NCI-H748 (cell line): ENCODE results near the gene CLBA1.
"Not testable (repeated sequence)": the region's sequence is repeated elsewhere in the genome, so short reads cannot be mapped to it uniquely, and the experiment has no call there.

Experiments
- DNase-seq: peaks from one replicate; lab custom pipeline; 2025; ENCODE audit not compliant: unreplicated experiment; lab: John Stamatoyannopoulos, UW

The CLBA1 gene

GRCh38 chr14:104947881-104948735 is 37.5 kb upstream of the CLBA1 start:
- not testable (repeated sequence) for DNase-seq

GRCh38 chr14:104948736-104949031 is 36.9 kb upstream of the CLBA1 start:
- no peak for DNase-seq

DNA sequence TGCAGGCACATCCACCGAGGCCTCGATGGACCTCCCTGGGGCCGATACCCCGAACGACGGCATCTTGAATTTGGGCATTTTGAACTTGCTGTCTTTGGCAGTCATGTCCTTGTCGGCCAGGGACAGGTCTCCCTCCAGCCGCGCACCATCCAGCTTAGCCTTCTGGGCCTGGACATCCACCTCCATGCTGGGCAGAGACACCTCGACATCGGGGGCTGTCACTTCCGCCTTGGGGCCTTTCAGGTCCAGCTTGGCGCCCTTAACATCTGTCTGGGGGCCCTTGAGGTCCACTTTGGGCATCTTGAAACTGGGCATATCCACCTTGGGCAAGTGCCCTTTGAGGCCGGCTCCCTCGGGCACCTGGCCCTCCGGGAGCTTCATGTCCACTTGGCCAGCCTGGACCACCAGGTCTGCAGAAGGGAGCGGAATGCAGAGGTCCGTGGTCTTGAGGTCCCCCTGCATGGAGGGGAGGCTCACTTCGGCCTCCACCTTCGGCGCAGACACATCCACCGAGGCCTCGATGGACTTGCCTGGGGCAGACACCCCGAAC is 36.1 kb upstream of the CLBA1 start:
- DNase-seq, result not testable (repeated sequence)

- no peak for DNase-seq
These were observed 35.6 kb upstream of the CLBA1 start for GRCh38 chr14:104950021-104950420.

- not testable (repeated sequence) for DNase-seq
These were observed 34.9 kb upstream of the CLBA1 start for GRCh38 chr14:104950701-104951100.

DNA sequence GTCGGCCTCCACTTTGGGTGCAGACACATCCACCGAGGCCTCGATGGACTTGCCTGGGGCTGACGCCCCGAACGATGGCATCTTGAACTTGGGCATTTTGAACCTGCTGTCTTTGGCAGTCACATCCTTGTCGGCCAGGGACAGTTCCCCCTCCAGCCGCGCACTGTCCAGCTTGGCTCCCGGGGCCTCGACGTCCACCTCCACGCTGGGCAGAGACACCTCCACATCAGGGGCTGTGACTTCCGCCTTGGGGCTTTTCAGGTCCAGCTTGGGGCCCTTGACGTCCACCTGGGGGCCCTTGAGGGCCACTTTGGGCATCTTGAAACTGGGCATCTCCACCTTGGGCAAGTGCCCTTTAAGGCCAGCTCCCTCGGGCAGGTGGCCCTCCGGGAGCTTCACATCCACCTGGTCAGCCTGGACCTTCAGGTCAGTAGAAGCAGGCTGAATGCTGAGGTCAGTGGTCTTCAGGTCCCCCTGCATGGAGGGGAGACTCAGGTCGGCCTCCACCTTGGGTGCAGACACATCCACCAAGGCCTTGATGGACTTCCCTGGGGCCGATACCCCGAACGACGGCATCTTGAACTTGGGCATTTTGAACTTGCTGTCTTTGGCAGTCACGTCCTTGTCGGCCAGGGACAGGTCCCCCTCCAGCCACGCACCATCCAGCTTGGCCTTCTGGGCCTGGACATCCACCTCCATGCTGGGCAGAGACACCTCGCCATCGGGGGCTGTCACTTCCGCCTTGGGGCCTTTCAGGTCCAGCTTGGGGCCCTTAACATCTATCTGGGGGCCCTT is 33.5 kb upstream of the CLBA1 start:
- not testable (repeated sequence) for DNase-seq

DNA sequence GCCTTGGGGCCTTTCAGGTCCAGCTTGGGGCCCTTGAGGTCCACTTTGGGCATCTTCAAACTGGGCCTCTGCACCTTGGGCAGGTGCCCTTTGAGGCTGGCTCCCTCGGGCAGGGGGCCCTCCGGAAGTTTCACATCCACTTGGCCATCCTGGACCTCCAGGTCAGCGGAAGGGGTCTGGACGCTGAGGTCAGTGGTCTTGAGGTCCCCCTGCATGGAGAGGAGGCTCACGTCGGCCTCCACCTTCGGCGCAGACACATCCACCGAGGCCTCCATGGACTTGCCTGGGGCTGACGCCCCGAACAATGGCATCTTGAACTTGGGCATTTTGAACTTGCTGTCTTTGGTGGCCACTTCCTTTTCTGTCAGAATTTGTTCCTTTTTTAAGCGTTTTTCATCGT is 32.5 kb upstream of the CLBA1 start:
- DNase-seq, result no peak

DNA sequence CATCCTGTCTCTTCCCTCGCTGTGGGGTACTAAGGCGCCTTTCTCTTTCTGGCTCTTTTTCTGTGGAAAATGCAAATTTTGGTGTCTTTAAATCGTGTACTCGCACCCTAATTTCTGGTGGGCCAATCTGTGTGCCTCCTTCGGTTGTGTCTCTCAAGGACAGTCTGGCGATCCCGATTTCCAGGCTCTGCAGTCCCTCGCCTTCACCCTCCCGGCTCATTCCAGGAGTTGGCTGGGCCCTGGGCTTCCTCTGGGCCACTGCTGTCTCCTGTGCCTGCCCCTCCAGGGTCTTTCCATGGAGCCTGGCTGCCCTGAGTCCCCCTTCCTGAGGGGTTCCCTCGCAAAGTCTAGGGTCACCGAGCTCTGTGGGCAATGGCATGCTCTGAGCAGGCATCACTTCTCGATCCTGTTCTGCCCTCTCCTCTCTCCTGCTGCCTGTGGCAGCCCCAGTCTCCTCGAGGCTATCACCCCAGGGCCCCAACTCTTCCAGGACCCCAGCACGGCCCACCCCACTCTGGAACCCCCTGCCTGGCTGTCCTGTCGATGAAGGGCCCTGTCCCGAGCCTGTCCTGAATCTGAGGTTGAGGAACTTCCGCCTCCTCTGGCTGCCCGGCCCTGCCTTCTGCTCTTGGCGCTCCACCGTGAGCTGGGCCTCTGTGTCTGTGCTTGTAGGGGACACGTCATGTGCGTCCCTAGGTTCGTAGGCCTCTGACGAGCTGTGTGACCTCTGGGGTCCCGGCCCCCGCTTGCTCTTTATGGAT is 31.5 kb upstream of the CLBA1 start:
- no peak for DNase-seq

GRCh38 chr14:104954746-104955395 is 30.7 kb upstream of the CLBA1 start:
- DNase-seq, result no peak

DNA sequence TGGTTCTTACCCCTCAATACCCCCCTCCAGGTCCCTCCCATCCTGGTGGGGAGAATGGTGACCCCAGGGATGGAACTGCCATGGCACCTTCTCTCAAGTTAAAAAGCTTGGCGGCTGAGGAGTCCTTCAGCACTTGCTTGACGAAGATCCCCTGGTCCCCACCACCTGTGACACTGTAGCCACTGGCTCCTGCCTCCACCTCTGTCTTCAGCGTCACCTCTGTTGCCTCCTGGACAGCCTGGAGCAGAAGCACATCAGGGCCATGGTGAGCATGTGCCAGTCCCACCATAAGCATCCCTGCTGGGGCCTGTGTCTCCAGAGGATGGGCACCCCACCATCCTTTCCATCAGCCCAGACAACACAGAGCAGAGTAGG is 30.2 kb upstream of the CLBA1 start:
- no peak for DNase-seq

DNA sequence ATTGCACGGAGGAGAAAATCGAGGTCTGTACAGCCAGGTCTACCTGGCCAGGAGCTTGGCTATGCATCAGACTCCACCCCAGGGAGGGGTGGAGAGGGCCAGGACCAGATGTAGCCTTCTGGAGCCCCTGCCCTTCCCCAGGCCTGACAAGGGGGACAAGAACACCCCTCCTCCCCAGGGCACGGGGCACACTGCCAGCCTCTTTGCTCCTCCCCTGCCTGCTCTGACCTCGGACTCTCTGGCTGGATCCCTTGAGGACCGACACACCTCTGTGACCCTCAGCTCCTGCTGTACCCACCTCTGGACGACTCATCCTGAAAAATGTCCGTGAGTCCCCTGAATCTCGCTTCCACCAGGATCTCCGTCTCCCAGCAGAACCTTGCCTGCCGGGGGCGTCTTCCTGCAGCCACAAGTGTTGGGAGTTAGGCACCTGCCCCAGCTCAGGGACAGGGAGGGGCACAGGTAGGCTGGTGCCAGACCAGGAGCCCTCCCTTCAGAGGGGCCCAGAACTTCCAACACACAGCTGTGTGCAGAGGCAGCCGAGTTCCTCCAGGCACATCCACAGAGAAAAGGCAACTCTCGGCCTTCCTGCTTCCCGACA is 29.2 kb upstream of the CLBA1 start:
- no peak for DNase-seq

- DNase-seq, result no peak
These were observed 28.2 kb upstream of the CLBA1 start for GRCh38 chr14:104957146-104958113.

DNA sequence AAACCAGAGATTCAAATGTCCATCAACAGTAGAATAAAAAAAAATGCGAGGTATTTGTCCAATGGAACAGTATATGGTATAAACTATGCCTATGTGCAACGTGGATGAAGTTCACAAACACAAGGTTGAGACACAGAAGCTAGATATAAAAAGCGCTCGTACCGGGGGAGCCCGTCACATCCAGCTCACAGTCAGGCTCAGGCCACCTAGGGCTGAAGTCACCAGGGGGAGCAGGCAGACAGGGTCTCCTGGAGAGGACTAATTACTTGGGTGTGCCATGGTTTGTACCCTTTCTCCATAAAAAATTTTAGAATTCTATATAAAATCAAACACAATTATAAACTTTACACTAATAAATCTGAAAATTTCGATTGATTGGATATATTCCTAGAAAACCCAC is 21.0 kb upstream of the CLBA1 start:
- no peak for DNase-seq

DNA sequence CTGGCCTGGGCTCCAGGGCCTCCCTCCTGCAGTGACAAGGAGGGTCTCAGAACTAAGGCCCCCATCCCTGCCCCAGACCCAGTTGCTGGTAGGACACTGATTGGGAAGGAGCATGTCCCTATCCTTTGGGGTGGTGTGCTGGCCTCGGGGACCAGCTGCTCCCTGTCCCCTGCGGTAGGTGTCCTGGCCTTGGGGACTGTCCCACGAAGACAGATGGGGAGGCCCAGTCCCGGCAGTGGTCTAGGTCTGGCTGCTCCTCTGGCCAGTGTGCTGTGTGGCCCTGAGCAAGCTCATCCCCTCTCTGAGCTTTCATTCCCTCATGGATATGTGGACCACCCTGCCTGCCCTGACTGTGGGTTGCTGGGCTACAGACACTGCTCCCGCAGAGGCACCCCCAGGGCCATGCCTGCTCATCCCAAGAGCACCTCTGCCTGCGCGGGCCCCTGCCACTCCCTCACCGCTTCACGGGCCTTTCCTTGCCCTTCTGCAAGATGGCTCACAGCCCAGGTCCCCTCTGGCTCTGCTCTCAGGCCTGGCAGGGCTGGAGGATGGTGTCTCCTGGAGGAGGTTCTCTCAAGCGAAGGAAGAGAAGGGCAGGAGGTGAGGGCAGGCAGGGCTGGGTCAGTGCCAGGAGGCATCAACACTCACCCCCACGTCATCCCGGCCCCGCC is 19.9 kb upstream of the CLBA1 start:
- DNase-seq, result no peak

GRCh38 chr14:104966261-104966865 is 19.2 kb upstream of the CLBA1 start:
- no peak for DNase-seq

- no peak for DNase-seq
These were observed 18.6 kb upstream of the CLBA1 start for GRCh38 chr14:104966981-104967385.

- DNase-seq, result no peak
These were observed 18.0 kb upstream of the CLBA1 start for GRCh38 chr14:104967386-104968152.

DNA sequence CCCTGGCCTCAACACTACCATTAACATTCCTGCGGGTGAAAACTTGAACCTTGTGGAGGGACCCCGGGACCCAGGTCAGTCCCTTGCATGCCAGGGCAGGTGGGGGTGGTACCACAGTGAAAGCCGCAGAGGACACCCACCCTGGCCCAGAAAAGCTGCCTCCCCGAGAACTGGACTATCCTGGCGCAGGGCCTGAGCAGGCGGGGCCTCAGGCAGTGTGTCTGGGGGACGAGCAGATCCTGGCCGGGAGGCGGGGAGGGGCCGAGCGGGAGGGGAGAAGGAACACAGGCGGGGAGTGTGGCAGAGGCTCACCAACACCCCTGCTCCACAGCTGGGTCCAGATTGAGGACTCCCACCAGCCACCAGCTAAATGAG is 17.4 kb upstream of the CLBA1 start:
- no peak for DNase-seq
